GM19023 (cell line): Measurements from ENCODE around the gene BNC2.

ENCODE experiments used
- ATAC-seq: cut with Tn5 transposase; IDR thresholded peaks from one replicate; pipeline ENCODE4 v1.9.1; 2021; ENCODE audit warnings: mild to moderate bottlenecking, moderate library complexity; ENCODE audit not compliant: unreplicated experiment

The BNC2 gene

GRCh38 chr9:16680975-16681651 is 189.4 kb downstream of the BNC2 start:
- ATAC-seq = no peak

GRCh38 chr9:16680541-16680940 is 189.9 kb downstream of the BNC2 start:
- ATAC-seq = no peak

GRCh38 chr9:16679327-16679821 is 191.1 kb downstream of the BNC2 start:
- ATAC-seq = no peak

GRCh38 chr9:16676519-16676918 is 194.0 kb downstream of the BNC2 start:
- no peak for ATAC-seq

- no peak for ATAC-seq
Measured at GRCh38 chr9:16675131-16675530, 195.3 kb downstream of the BNC2 start.

GRCh38 chr9:16673171-16673570 is 197.3 kb downstream of the BNC2 start:
- ATAC-seq = no peak

GRCh38 chr9:16672501-16672900 is 198.0 kb downstream of the BNC2 start:
- ATAC-seq = no peak

GRCh38 chr9:16671591-16672137 is 198.8 kb downstream of the BNC2 start:
- no peak for ATAC-seq

- no peak for ATAC-seq
Measured at GRCh38 chr9:16670791-16671190, 199.7 kb downstream of the BNC2 start.

GRCh38 chr9:16668734-16669295 is 201.7 kb downstream of the BNC2 start:
- no peak for ATAC-seq

GRCh38 chr9:16664211-16664610 is 206.3 kb downstream of the BNC2 start:
- ATAC-seq = no peak

GRCh38 chr9:16661816-16662215 is 208.7 kb downstream of the BNC2 start:
- no peak for ATAC-seq

GRCh38 chr9:16659096-16659495 is 211.4 kb downstream of the BNC2 start:
- ATAC-seq = no peak

- ATAC-seq = no peak
Measured at GRCh38 chr9:16656432-16657169, 213.9 kb downstream of the BNC2 start.

- ATAC-seq = no peak
Measured at GRCh38 chr9:16654596-16655126, 215.8 kb downstream of the BNC2 start.

GRCh38 chr9:16653491-16654399 is 216.7 kb downstream of the BNC2 start:
- ATAC-seq = no peak

- no peak for ATAC-seq
Measured at GRCh38 chr9:16652582-16652981, 217.9 kb downstream of the BNC2 start.

GRCh38 chr9:16651446-16651964 is 219.0 kb downstream of the BNC2 start:
- ATAC-seq = no peak

GRCh38 chr9:16645970-16646369 is 224.5 kb downstream of the BNC2 start:
- no peak for ATAC-seq

GRCh38 chr9:16642421-16643109 is 227.9 kb downstream of the BNC2 start:
- ATAC-seq = no peak
